HEK293 (cell line): Measurements from ENCODE around the gene APC2.
A peak's percentile ranks its signal among the peaks of the same experiment; 100 is the strongest.

ENCODE experiments used
- CTCF ChIA-PET: fragments of 350-600 bp; formaldehyde crosslinking; extraction: SDS; loops from one replicate; lab custom pipeline; 2021; ENCODE audit warnings: antibody characterized with exemption; lab: Yijun Ruan, JAX
- POLR2A ChIA-PET: fragments of 300-600 bp; formaldehyde crosslinking; extraction: SDS; loops from one replicate; lab custom pipeline; 2020; ENCODE audit warnings: antibody characterized with exemption, inconsistent platforms; lab: Yijun Ruan, JAX
- H3K27ac ChIP-seq: fragments of 200-500 bp; sonication (Bioruptor generic); 2 replicates; pipeline ENCODE4 v1.5.1; 2014; ENCODE audit warnings: low read depth, low read length, control low read depth, inconsistent platforms; ENCODE audit errors: extremely low read depth
- H3K36me3 ChIP-seq, 2 experiments: fragments of 200-500 bp in 1 of 2; sonication (Bioruptor generic) in 1 of 2; 1 replicate in 1 of 2; 2 replicates in 1 of 2; pipeline ENCODE4 v1.5.1; 2014 to 2017; ENCODE audit warnings: inconsistent platforms in 2 of 2, low read length in 2 of 2; ENCODE audit not compliant: control insufficient read depth in 2 of 2, insufficient read depth in 1 of 2
- H3K4me1 ChIP-seq: fragments of 200-500 bp; sonication (Bioruptor generic); 2 replicates; pipeline ENCODE4 v1.5.1; 2014; ENCODE audit warnings: mild to moderate bottlenecking, low read length, inconsistent platforms; ENCODE audit not compliant: control insufficient read depth, insufficient read depth
- H3K4me3 ChIP-seq: 2 replicates; pipeline ENCODE4 v1.5.1; 2011; ENCODE audit warnings: low read depth, mild to moderate bottlenecking, control low read depth, low read length, moderate library complexity
- H3K9me3 ChIP-seq: fragments of 200-500 bp; sonication (Bioruptor generic); 2 replicates; pipeline ENCODE4 v1.5.1; 2014; ENCODE audit warnings: low read depth, low read length, inconsistent platforms; ENCODE audit not compliant: control insufficient read depth, insufficient read depth
- GLIS1 ChIP-seq: fragments of 450-650 bp; formaldehyde crosslinking; IDR thresholded peaks from 2 replicates; pipeline ENCODE4 v1.5.1; 2016; ENCODE audit warnings: missing biosample characterization, missing genetic modification characterization
- GLIS2 ChIP-seq: fragments of 450-650 bp; formaldehyde crosslinking; IDR thresholded peaks from 2 replicates; pipeline ENCODE4 v1.5.1; 2016; ENCODE audit warnings: missing biosample characterization, missing genetic modification characterization
- ZNF157 ChIP-seq: fragments of 450-650 bp; formaldehyde crosslinking; IDR thresholded peaks from 2 replicates; pipeline ENCODE4 v1.5.1; 2016; ENCODE audit warnings: missing biosample characterization, missing genetic modification characterization
- ZNF211 ChIP-seq: fragments of 450-650 bp; formaldehyde crosslinking; IDR thresholded peaks from 2 replicates; pipeline ENCODE4 v1.5.1; 2016; ENCODE audit warnings: low read depth, missing biosample characterization, missing genetic modification characterization
- ZNF23 ChIP-seq: fragments of 450-650 bp; formaldehyde crosslinking; IDR thresholded peaks from 2 replicates; pipeline ENCODE4 v1.5.1; 2016; ENCODE audit warnings: missing biosample characterization, missing genetic modification characterization, borderline replicate concordance
- ZNF366 ChIP-seq: fragments of 450-650 bp; formaldehyde crosslinking; conservative IDR thresholded peaks from 2 replicates; pipeline ENCODE4 v1.5.1; 2016; ENCODE audit warnings: missing biosample characterization, missing genetic modification characterization
- ZNF473 ChIP-seq: fragments of 450-650 bp; formaldehyde crosslinking; IDR thresholded peaks from 2 replicates; pipeline ENCODE4 v1.5.1; 2017; ENCODE audit warnings: missing biosample characterization, missing genetic modification characterization
- ZNF549 ChIP-seq: fragments of 450-650 bp; IDR thresholded peaks from 2 replicates; pipeline ENCODE4 v1.5.1; 2018; ENCODE audit warnings: missing biosample characterization, missing genetic modification characterization, mild to moderate bottlenecking, inconsistent platforms, moderate library complexity
- ZNF747 ChIP-seq: fragments of 450-650 bp; formaldehyde crosslinking; IDR thresholded peaks from 2 replicates; pipeline ENCODE4 v1.5.1; 2016; ENCODE audit warnings: missing biosample characterization, missing genetic modification characterization
- ZNF768 ChIP-seq: fragments of 450-650 bp; formaldehyde crosslinking; IDR thresholded peaks from 2 replicates; pipeline ENCODE4 v1.5.1; 2018; ENCODE audit warnings: missing biosample characterization, mild to moderate bottlenecking, missing genetic modification characterization
- ZNF837 ChIP-seq: fragments of 450-650 bp; formaldehyde crosslinking; IDR thresholded peaks from 2 replicates; pipeline ENCODE4 v1.5.1; 2016; ENCODE audit warnings: missing biosample characterization, missing genetic modification characterization
- TF ChIP-seq, protein P1 (sequence below): sonication (generic); formaldehyde crosslinking; IDR thresholded peaks from 2 replicates; pipeline ENCODE4 v1.8.1; 2022; ENCODE audit warnings: mild to moderate bottlenecking, moderate library complexity, missing genetic modification reagents
- TF ChIP-seq, protein P2 (sequence below): fragments of 450-650 bp; formaldehyde crosslinking; IDR thresholded peaks from 2 replicates; pipeline ENCODE4 v1.5.1; 2017; ENCODE audit warnings: missing biosample characterization, missing genetic modification characterization
- TF ChIP-seq, protein P3 (sequence below): fragments of 450-650 bp; formaldehyde crosslinking; IDR thresholded peaks from 2 replicates; pipeline ENCODE4 v1.5.1; 2016; ENCODE audit warnings: missing biosample characterization, missing genetic modification characterization
- TF ChIP-seq, protein P4 (sequence below): fragments of 450-650 bp; IDR thresholded peaks from 2 replicates; pipeline ENCODE4 v1.5.1; 2018; ENCODE audit warnings: missing biosample characterization, mild to moderate bottlenecking, missing genetic modification characterization

The APC2 gene

DNA sequence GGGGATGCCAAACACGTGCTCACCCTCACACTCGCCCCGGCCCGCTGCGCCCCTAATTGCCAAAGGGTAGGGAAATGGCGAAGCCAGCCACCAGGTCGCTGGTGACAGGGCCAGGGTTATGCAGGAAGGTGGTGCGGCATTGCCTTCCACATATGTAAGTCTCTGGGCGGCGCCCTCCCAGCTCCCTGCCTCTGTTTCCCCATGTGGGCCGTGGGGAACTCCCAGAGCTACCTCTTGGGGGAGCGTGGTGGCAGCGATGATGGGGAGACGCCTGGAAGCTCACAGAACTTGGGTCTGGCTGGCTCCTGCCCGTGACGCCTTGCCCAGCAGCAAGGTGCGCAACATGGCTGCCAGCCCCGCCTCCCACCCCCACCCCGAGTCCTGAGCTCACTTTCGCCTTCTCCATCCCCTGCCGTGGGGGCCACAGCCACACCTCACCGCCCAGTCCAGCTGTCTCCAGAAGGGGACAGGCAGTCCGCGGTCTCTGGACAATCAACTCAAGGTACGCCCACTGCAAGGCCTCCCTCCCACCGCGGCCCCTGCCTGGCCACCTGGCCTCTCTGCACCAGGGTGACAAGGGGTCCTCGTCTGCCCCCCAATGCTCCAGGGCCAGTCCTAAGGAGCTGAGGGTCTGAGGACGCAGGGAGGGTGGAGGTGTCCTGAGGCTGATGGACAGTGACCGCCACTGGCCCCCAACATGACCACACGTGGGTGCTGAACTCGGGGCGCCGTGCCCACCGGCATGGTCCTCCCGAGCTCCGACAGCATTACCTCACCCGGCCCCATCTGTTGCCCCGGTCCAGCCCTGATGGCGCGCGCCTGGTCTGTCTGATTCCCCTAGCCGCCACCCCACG lies 22.5 kb downstream of the APC2 start (continued):
- TF ChIP-seq, protein P1, sequence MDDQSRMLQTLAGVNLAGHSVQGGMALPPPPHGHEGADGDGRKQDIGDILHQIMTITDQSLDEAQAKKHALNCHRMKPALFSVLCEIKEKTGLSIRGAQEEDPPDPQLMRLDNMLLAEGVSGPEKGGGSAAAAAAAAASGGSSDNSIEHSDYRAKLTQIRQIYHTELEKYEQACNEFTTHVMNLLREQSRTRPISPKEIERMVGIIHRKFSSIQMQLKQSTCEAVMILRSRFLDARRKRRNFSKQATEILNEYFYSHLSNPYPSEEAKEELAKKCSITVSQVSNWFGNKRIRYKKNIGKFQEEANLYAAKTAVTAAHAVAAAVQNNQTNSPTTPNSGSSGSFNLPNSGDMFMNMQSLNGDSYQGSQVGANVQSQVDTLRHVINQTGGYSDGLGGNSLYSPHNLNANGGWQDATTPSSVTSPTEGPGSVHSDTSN, result no peak
- TF ChIP-seq, protein P2, sequence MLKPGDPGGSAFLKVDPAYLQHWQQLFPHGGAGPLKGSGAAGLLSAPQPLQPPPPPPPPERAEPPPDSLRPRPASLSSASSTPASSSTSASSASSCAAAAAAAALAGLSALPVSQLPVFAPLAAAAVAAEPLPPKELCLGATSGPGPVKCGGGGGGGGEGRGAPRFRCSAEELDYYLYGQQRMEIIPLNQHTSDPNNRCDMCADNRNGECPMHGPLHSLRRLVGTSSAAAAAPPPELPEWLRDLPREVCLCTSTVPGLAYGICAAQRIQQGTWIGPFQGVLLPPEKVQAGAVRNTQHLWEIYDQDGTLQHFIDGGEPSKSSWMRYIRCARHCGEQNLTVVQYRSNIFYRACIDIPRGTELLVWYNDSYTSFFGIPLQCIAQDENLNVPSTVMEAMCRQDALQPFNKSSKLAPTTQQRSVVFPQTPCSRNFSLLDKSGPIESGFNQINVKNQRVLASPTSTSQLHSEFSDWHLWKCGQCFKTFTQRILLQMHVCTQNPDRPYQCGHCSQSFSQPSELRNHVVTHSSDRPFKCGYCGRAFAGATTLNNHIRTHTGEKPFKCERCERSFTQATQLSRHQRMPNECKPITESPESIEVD (tag by site-specific recombination), result no peak
- TF ChIP-seq ZNF747, result no peak
- no peak for TF ChIP-seq ZNF549 (tag by site-specific recombination)
- TF ChIP-seq, protein P3, sequence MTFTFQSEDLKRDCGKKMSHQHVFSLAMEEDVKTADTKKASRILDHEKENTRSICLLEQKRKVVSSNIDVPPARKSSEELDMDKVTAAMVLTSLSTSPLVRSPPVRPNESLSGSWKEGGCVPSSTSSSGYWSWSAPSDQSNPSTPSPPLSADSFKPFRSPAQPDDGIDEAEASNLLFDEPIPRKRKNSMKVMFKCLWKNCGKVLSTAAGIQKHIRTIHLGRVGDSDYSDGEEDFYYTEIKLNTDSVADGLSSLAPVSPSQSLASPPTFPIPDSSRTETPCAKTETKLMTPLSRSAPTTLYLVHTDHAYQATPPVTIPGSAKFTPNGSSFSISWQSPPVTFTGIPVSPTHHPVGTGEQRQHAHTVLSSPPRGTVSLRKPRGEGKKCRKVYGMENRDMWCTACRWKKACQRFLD (tag by site-specific recombination), result no peak
- TF ChIP-seq ZNF366 (tag by site-specific recombination), result no peak

DNA sequence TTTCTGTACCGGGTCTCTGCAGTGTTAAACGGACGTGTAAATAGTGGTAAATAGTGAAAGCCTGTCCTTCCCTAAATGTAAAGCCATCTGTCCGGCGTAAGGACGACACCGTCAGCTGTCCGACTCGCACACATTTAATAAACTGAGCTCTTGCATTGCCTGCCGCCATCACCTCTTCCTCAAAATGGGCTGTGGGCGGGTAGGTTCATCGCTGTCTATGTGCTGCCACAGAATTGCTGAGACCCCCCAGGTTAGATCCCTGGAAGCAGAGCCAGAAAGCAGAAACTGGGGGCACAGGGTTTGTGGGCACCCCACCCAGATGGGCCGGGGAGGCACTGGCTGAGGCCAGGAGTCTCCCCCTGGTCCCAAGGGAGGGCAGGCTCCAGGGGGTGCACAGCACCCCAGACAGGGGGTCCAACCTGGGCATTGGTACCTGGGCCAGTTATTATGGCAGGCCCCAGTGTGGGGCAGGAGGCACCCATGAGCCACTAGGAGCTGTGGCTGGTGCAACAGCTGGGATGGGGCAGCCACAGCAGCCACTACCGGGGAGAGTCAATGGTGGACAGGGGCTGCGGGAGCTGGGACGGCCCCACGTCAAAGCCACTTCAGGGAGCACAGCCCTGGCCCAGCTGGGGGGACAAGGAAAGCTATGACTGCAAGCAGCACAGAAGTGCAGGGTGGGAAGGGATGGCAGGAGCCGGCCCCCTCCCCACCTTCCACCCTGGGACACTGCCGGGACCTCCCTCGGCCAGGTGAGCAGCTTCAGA lies 23.3 kb downstream of the APC2 start:
- H3K4me3 ChIP-seq, result no peak overlapping the region
- H3K36me3 ChIP-seq, result peaks cover 4 to 28% of the 10 kb centered on the region in 2 experiments; a peak in 2 of 3 replicates
- peaks cover 12% of the 10 kb centered on the region for H3K4me1 ChIP-seq
- TF ChIP-seq ZNF768 (tag by site-specific recombination) (no peak), ZNF23 (tag by site-specific recombination) (no peak), ZNF473 (tag by site-specific recombination) (no peak), GLIS2 (tag by site-specific recombination) (peak; percentile 53; the same call in 1 of the 2 replicates), GLIS1 (peak; percentile 32; the same call in 1 of the 2 replicates), ZNF837 (no peak), ZNF211 (no peak), ZNF157 (tag by site-specific recombination) (no peak)
- TF ChIP-seq, protein P4, sequence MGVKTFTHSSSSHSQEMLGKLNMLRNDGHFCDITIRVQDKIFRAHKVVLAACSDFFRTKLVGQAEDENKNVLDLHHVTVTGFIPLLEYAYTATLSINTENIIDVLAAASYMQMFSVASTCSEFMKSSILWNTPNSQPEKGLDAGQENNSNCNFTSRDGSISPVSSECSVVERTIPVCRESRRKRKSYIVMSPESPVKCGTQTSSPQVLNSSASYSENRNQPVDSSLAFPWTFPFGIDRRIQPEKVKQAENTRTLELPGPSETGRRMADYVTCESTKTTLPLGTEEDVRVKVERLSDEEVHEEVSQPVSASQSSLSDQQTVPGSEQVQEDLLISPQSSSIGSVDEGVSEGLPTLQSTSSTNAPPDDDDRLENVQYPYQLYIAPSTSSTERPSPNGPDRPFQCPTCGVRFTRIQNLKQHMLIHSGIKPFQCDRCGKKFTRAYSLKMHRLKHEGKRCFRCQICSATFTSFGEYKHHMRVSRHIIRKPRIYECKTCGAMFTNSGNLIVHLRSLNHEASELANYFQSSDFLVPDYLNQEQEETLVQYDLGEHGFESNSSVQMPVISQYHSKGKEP (tag by site-specific recombination), result no peak
- CTCF ChIA-PET, result interaction anchor here (0.6 to 0.7 kb wide), 2 partner anchors 73 to 170 kb away, joined by 3 read pairs; no protein-coding TSS in a partner anchor
- POLR2A ChIA-PET, result interaction anchor here (0.6 to 2.1 kb wide), 5 partner anchors 17 to 204 kb away, joined by 3 to 5 read pairs (median 3); partner anchors contain the start of genes CIRBP and REEP6
- H3K27ac ChIP-seq, result no peak overlapping the region
- no peaks in the 10 kb centered on the region for H3K9me3 ChIP-seq
